Thyroid gland (tissue), 4 donors: Measurements from ENCODE around the gene CA12.

ENCODE experiments used
- CTCF ChIP-seq, 6 experiments: fragments of 200-600 bp in 3 of 6; fragments of 450-650 bp in 3 of 6; sonication (generic) in 3 of 6; IDR thresholded peaks; one replicate each; pipeline ENCODE4 v1.5.1; 2016 to 2019; ENCODE audit warnings: antibody characterized with exemption in 6 of 6, mild to moderate bottlenecking in 2 of 6, inconsistent platforms in 1 of 6, moderate library complexity in 1 of 6
- POLR2A ChIP-seq, 2 donors: fragments of 450-650 bp; IDR thresholded peaks; one replicate each; pipeline ENCODE4 v1.6.1; 2017; ENCODE audit warnings: antibody characterized with exemption in 2 of 2, mild to moderate bottlenecking in 2 of 2, moderate library complexity in 1 of 2

- TF ChIP-seq CTCF (IDR thresholded peaks at IDR 0.05) (no peak), POLR2A (IDR thresholded peaks at IDR 0.05) (no peak)
These were observed 50.7 kb downstream of the CA12 start for GRCh38 chr15:63330926-63331325.
